DOHH2 (cell line): ENCODE measurements around the gene IL19.

Experiments used
- H3F3A ChIP-seq: fragments of 200-600 bp; sonication (generic), shearing (Covaris generic); 2 replicates; pipeline ENCODE4 v1.6.0; 2016; ENCODE audit warnings: antibody characterized with exemption, mild to moderate bottlenecking; ENCODE audit not compliant: control insufficient read depth, insufficient read depth
- H3K27ac ChIP-seq: fragments of 200-600 bp; sonication (generic); 2 replicates; pipeline ENCODE4 v1.5.1; 2014; ENCODE audit warnings: low read depth, mild to moderate bottlenecking, low read length, moderate library complexity
- H3K27me3 ChIP-seq: fragments of 200-600 bp; sonication (generic); 2 replicates; pipeline ENCODE4 v1.6.1; 2014; ENCODE audit warnings: mild to moderate bottlenecking, low read length, mixed read lengths; ENCODE audit not compliant: control insufficient read depth
- H3K36me3 ChIP-seq: fragments of 200-600 bp; sonication (generic); 2 replicates; pipeline ENCODE4 v1.6.1; 2014; ENCODE audit warnings: mild to moderate bottlenecking, low read length, moderate library complexity, mixed read lengths; ENCODE audit not compliant: control insufficient read depth
- H3K4me1 ChIP-seq: fragments of 200-600 bp; sonication (generic); 2 replicates; pipeline ENCODE4 v1.6.1; 2014; ENCODE audit warnings: mild to moderate bottlenecking, low read length, mixed read lengths; ENCODE audit not compliant: control insufficient read depth
- H3K4me2 ChIP-seq: fragments of 200-600 bp; sonication (generic); 2 replicates; pipeline ENCODE4 v1.6.0; 2014; ENCODE audit warnings: mild to moderate bottlenecking, low read length, moderate library complexity
- H3K4me3 ChIP-seq: fragments of 200-600 bp; sonication (generic); 2 replicates; pipeline ENCODE4 v1.5.1; 2014; ENCODE audit warnings: mild to moderate bottlenecking, low read length, mixed read lengths
- H3K79me2 ChIP-seq: fragments of 200-600 bp; sonication (generic); 2 replicates; pipeline ENCODE4 v1.6.1; 2014; ENCODE audit warnings: mild to moderate bottlenecking, low read length, mixed read lengths; ENCODE audit not compliant: control insufficient read depth
- H3K9me2 ChIP-seq: fragments of 200-600 bp; sonication (generic); replicated peaks from 2 replicates; pipeline ENCODE4 v1.6.1; 2014; ENCODE audit warnings: mild to moderate bottlenecking, low read length, mixed read lengths; ENCODE audit not compliant: control insufficient read depth
- H3K9me3 ChIP-seq: fragments of 200-600 bp; sonication (generic); 2 replicates; pipeline ENCODE4 v1.6.1; 2014; ENCODE audit warnings: antibody characterized with exemption, low read length, mixed read lengths; ENCODE audit not compliant: control insufficient read depth, insufficient read depth
- H4K20me1 ChIP-seq: fragments of 200-600 bp; sonication (generic); 2 replicates; pipeline ENCODE4 v1.6.0; 2014; ENCODE audit warnings: low read depth, mild to moderate bottlenecking, antibody characterized with exemption, low read length, moderate library complexity; ENCODE audit not compliant: control insufficient read depth, insufficient read depth
- CTCF ChIP-seq: fragments of 200-600 bp; sonication (generic); IDR thresholded peaks from one replicate; pipeline ENCODE4 v1.5.1; 2014; ENCODE audit warnings: antibody characterized with exemption, mild to moderate bottlenecking, low read depth, low read length; ENCODE audit not compliant: poor library complexity, severe bottlenecking
- EZH2phosphoT487 ChIP-seq: fragments of 200-600 bp; sonication (generic); IDR thresholded peaks from 2 replicates; pipeline ENCODE4 v1.6.1; 2017; ENCODE audit warnings: borderline replicate concordance, mild to moderate bottlenecking, antibody characterized with exemption, low read length, moderate library complexity, mixed read lengths

Gene IL19

DNA sequence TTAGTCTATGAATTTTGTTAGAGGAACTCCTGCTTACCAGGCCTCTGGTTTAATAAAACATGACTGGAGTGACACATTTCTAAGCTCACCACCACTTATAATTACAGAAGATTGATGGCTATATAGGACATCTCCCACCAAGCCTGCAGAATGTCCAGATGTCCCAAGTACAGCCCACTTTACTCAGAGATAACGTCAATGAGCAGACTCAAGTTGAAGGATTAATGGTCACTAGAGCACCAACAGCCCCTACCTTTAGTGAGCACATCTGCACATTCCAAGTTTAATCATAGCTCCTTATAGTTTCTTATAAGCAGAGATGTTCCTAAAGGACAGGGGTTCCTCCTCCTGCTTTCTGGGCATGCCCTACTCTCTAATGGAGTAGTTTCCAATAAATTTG, 57.5 kb downstream of the IL19 start:
- no peaks in the 10 kb centered on the region for H3F3A ChIP-seq
- no peaks in the 10 kb centered on the region for H3K36me3 ChIP-seq
- H3K27ac ChIP-seq: no peak overlapping the region
- no peaks in the 10 kb centered on the region for H3K79me2 ChIP-seq
- no peaks in the 10 kb centered on the region for H4K20me1 ChIP-seq
- TF ChIP-seq EZH2phosphoT487 (no peak), CTCF (no peak)
- H3K4me1 ChIP-seq: peaks cover 20% of the 10 kb centered on the region
- peaks cover 34% of the 10 kb centered on the region for H3K27me3 ChIP-seq
- H3K9me3 ChIP-seq: no peaks in the 10 kb centered on the region
- H3K4me3 ChIP-seq: no peak overlapping the region
- H3K4me2 ChIP-seq: no peak overlapping the region
- H3K9me2 ChIP-seq: no peaks in the 10 kb centered on the region

DNA sequence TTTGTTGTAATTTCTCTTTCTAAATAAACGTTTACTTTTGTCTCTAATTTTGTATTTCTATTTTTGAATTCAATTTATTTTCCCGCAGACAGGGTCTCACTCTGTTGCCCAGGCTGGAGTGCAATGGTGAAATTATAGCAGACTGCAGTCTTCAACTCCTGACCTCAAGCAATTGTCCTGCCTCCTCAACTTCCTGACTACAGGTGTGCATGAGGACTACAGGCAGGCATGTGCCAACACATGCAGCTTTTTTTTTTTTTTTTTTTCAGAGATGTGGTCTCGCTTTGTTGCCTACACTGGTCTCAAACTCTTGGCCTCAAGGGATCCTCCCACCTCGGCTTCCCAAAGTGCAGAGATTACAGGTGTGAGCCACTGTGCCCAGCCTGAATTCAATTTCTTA, 58.2 kb downstream of the IL19 start:
- Histone ChIP-seq H3F3A (no peaks in the 10 kb centered on the region), H3K27ac (no peak overlapping the region), H3K9me3 (no peaks in the 10 kb centered on the region), H3K4me1 (peaks cover 20% of the 10 kb centered on the region), H3K27me3 (peaks cover 40% of the 10 kb centered on the region), H3K9me2 (no peaks in the 10 kb centered on the region), H3K4me2 (peak overlapping the region; percentile 13; the same call in 1 of the 2 replicates), H3K79me2 (no peaks in the 10 kb centered on the region), H4K20me1 (no peaks in the 10 kb centered on the region), H3K36me3 (no peaks in the 10 kb centered on the region), H3K4me3 (no peak overlapping the region)
- TF ChIP-seq EZH2phosphoT487 (no peak), CTCF (no peak)

- peak overlapping the region; percentile 13; the same call in 1 of the 2 replicates for H3K4me2 ChIP-seq
- H4K20me1 ChIP-seq: no peaks in the 10 kb centered on the region
- no peaks in the 10 kb centered on the region for H3K9me2 ChIP-seq
- no peaks in the 10 kb centered on the region for H3K79me2 ChIP-seq
- no peak for TF ChIP-seq CTCF
- no peak for TF ChIP-seq EZH2phosphoT487
- H3K27me3 ChIP-seq: peaks cover 40% of the 10 kb centered on the region
- H3K36me3 ChIP-seq: no peaks in the 10 kb centered on the region
- H3F3A ChIP-seq: no peaks in the 10 kb centered on the region
- H3K9me3 ChIP-seq: no peaks in the 10 kb centered on the region
- no peak overlapping the region for H3K27ac ChIP-seq
- no peak overlapping the region for H3K4me3 ChIP-seq
- H3K4me1 ChIP-seq: peaks cover 18% of the 10 kb centered on the region
These were observed 58.7 kb downstream of the IL19 start for GRCh38 chr1:206829282-206829681.
